HepG2 (cell line): ENCODE measurements around the gene CTSA. TPM values are rescaled to one million over a fixed set of nuclear protein-coding genes. Genes with fewer than 3 reads are reported as not detected.
A peak's percentile ranks its signal among the peaks of the same experiment; 100 is the strongest.

Experiments used
- AFF4 ChIP-seq: sonication (generic); formaldehyde crosslinking; IDR thresholded peaks from 2 replicates; pipeline ENCODE4 v1.4.0; 2020; ENCODE audit warnings: missing genetic modification reagents
- CSRNP2 ChIP-seq: sonication (generic); formaldehyde crosslinking; conservative IDR thresholded peaks from 2 replicates; pipeline ENCODE4 v1.8.0; 2022; ENCODE audit warnings: low read depth, missing genetic modification reagents
- FLYWCH1 ChIP-seq: sonication (generic); formaldehyde crosslinking; IDR thresholded peaks from 2 replicates; pipeline ENCODE4 v1.8.1; 2023; ENCODE audit warnings: mild to moderate bottlenecking, missing genetic modification reagents
- MXD4 ChIP-seq: IDR thresholded peaks from 2 replicates; pipeline ENCODE4 v1.6.1; 2016; ENCODE audit warnings: mild to moderate bottlenecking, missing biosample characterization, missing genetic modification reagents
- NCOA5 ChIP-seq: sonication (generic); formaldehyde crosslinking; IDR thresholded peaks from 2 replicates; pipeline ENCODE4 v1.4.0; 2020; ENCODE audit warnings: missing genetic modification reagents
- NFRKB ChIP-seq: fragments of 450-650 bp; IDR thresholded peaks from 2 replicates; pipeline ENCODE4 v1.6.1; 2017
- SATB2 ChIP-seq: sonication (generic); formaldehyde crosslinking; IDR thresholded peaks from 2 replicates; pipeline ENCODE4 v1.5.0; 2020; ENCODE audit warnings: missing genetic modification reagents
- SMYD3 ChIP-seq: sonication (generic); formaldehyde crosslinking; IDR thresholded peaks from 2 replicates; pipeline ENCODE4 v1.8.1; 2023; ENCODE audit warnings: mild to moderate bottlenecking, missing genetic modification reagents
- SNAPC4 ChIP-seq: sonication (generic); formaldehyde crosslinking; IDR thresholded peaks from 2 replicates; pipeline ENCODE4 v1.4.0; 2020; ENCODE audit warnings: mild to moderate bottlenecking, missing genetic modification reagents
- ZKSCAN8 ChIP-seq: IDR thresholded peaks from 2 replicates; pipeline ENCODE4 v1.6.1; 2016; ENCODE audit warnings: borderline replicate concordance, missing genetic modification reagents, missing compliant biosample characterization
- ZNF12 ChIP-seq: sonication (generic); formaldehyde crosslinking; IDR thresholded peaks from 2 replicates; pipeline ENCODE4 v1.5.0; 2020; ENCODE audit warnings: missing genetic modification reagents
- ZNF329 ChIP-seq: sonication (generic); formaldehyde crosslinking; IDR thresholded peaks from 2 replicates; pipeline ENCODE4 v1.9.0; 2021; ENCODE audit warnings: low read depth, mild to moderate bottlenecking, missing genetic modification reagents
- ZNF572 ChIP-seq: sonication (generic); formaldehyde crosslinking; IDR thresholded peaks from 2 replicates; pipeline ENCODE4 v1.5.1; 2020; ENCODE audit warnings: mild to moderate bottlenecking, missing genetic modification reagents
- ZNF7 ChIP-seq: IDR thresholded peaks from 2 replicates; pipeline ENCODE4 v1.6.1; 2016; ENCODE audit warnings: missing biosample characterization, missing genetic modification reagents
- ZSCAN9 ChIP-seq: IDR thresholded peaks from 2 replicates; pipeline ENCODE4 v1.6.1; 2016; ENCODE audit warnings: borderline replicate concordance
- polyA plus RNA-seq, 8 experiments: library from polyadenylated mRNA; depleted of rRNA in 3 of 8; stranded (reverse) in 7 of 8; unstranded in 1 of 8; fragments of >200 nt; fragmentation: Illumina TruSeq in 4 of 8; extraction: Trizol in 4 of 8; gene quantifications; 2 replicates each; pipeline versions ENCODE4 v1.2.1 to v1.2.3, GENCODE V29; 2011 to 2016; ENCODE audit warnings: low read depth in 4 of 8, missing spikeins in 1 of 8, mixed read lengths in 1 of 8; ENCODE audit not compliant: insufficient read depth in 1 of 8
- total RNA-seq, 5 experiments: library from RNA; depleted of rRNA; stranded (reverse); fragments of >200 nt; fragmentation: Illumina TruSeq; extraction: Trizol; gene quantifications; 2 replicates each; pipeline ENCODE4 v1.2.3, GENCODE V29; 2016; ENCODE audit warnings: low read depth in 1 of 5
- TF ChIP-seq, protein P1 (sequence below): sonication (generic); formaldehyde crosslinking; IDR thresholded peaks from 2 replicates; pipeline ENCODE4 v1.4.0; 2020; ENCODE audit warnings: missing genetic modification reagents; ENCODE audit errors: not compliant biosample characterization
- TF ChIP-seq, protein P2 (sequence below): sonication (generic); formaldehyde crosslinking; IDR thresholded peaks from 2 replicates; pipeline ENCODE4 v1.4.0; 2020; ENCODE audit warnings: missing genetic modification reagents

Gene CTSA
- total and polyA plus RNA-seq, 2 of the 13 experiments (the other 11 are each of a cell fraction or from before 2014, with no cell fraction given) = 202 to 231 TPM

GRCh38 chr20:45933266-45934045 is 42.3 kb downstream of the CTSA start (continued):
- TF ChIP-seq SNAPC4 (CRISPR knock-in tag) (no peak), CSRNP2 (CRISPR knock-in tag) (no peak), AFF4 (CRISPR knock-in tag) (no peak), ZNF7 (CRISPR knock-in tag) (no peak), FLYWCH1 (CRISPR knock-in tag) (no peak), NCOA5 (no peak), ZNF572 (0 out of 2 replicates have a peak, but pooled peaks have one; percentile 8), ZKSCAN8 (CRISPR knock-in tag) (no peak), SMYD3 (CRISPR knock-in tag) (no peak; the same call in 1 of the 2 replicates), NFRKB (no peak), MXD4 (CRISPR knock-in tag) (no peak; the same call in 1 of the 2 replicates), ZNF329 (CRISPR knock-in tag) (no peak), SATB2 (CRISPR knock-in tag) (no peak; the same call in 1 of the 2 replicates), ZNF12 (CRISPR knock-in tag) (peak; percentile 62; the same call in 1 of the 2 replicates), ZSCAN9 (CRISPR knock-in tag) (no peak; the same call in 1 of the 2 replicates)
- TF ChIP-seq, protein P1, sequence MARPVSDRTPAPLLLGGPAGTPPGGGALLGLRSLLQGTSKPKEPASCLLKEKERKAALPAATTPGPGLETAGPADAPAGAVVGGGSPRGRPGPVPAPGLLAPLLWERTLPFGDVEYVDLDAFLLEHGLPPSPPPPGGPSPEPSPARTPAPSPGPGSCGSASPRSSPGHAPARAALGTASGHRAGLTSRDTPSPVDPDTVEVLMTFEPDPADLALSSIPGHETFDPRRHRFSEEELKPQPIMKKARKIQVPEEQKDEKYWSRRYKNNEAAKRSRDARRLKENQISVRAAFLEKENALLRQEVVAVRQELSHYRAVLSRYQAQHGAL = peak; percentile 4
- TF ChIP-seq, protein P2, sequence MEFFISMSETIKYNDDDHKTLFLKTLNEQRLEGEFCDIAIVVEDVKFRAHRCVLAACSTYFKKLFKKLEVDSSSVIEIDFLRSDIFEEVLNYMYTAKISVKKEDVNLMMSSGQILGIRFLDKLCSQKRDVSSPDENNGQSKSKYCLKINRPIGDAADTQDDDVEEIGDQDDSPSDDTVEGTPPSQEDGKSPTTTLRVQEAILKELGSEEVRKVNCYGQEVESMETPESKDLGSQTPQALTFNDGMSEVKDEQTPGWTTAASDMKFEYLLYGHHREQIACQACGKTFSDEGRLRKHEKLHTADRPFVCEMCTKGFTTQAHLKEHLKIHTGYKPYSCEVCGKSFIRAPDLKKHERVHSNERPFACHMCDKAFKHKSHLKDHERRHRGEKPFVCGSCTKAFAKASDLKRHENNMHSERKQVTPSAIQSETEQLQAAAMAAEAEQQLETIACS (CRISPR knock-in tag) = no peak
